Small intestine (tissue), 7 donors: ENCODE results near the gene NMNAT3. TPM values are rescaled to one million over a fixed set of nuclear protein-coding genes. Genes with fewer than 3 reads are reported as not detected.
A peak's percentile ranks its signal among the peaks of the same experiment; 100 is the strongest.
"Not testable (repeated sequence)": the region's sequence is repeated elsewhere in the genome, so short reads cannot be mapped to it uniquely, and the experiment has no call there.

ENCODE experiments used
- DNase-seq, 2 donors: peaks; one replicate each; pipeline versions ENCODE4 v3.0.0 to v3.0.0-alpha.2; 2013
- FAIRE-seq: peaks from 2 replicates; lab custom pipeline; 2012; peaks lifted over from hg19 to GRCh38; lab: Jason Lieb, UNC
- H3K27ac ChIP-seq, 3 donors: one replicate each; pipeline ENCODE4 v1.5.1; 2013; ENCODE audit warnings: low read length in 2 of 3, mild to moderate bottlenecking in 2 of 3, control low read depth in 1 of 3, inconsistent platforms in 1 of 3, low read depth in 1 of 3, moderate library complexity in 1 of 3
- H3K27me3 ChIP-seq, 3 donors: one replicate each; pipeline ENCODE4 v1.6.1; 2013; ENCODE audit warnings: low read length in 3 of 3, inconsistent platforms in 1 of 3; ENCODE audit not compliant: control insufficient read depth in 3 of 3, insufficient read depth in 3 of 3
- H3K36me3 ChIP-seq, 3 donors: one replicate each; pipeline ENCODE4 v1.6.1; 2013; ENCODE audit warnings: low read length in 3 of 3, inconsistent platforms in 1 of 3, low read depth in 1 of 3, mild to moderate bottlenecking in 1 of 3, moderate library complexity in 1 of 3; ENCODE audit not compliant: control insufficient read depth in 3 of 3, insufficient read depth in 2 of 3
- H3K4me1 ChIP-seq, 3 donors: one replicate each; pipeline ENCODE4 v1.6.1; 2013; ENCODE audit warnings: low read length in 2 of 3, inconsistent platforms in 1 of 3, low read depth in 1 of 3, mild to moderate bottlenecking in 1 of 3, moderate library complexity in 1 of 3; ENCODE audit not compliant: control insufficient read depth in 3 of 3, insufficient read depth in 2 of 3
- H3K4me3 ChIP-seq, 3 donors: one replicate each; pipeline ENCODE4 v1.5.1; 2013; ENCODE audit warnings: low read length in 3 of 3, control low read depth in 1 of 3, inconsistent platforms in 1 of 3, low read depth in 1 of 3, mild to moderate bottlenecking in 1 of 3, moderate library complexity in 1 of 3
- H3K9me3 ChIP-seq, 2 donors: one replicate each; pipeline ENCODE4 v1.6.1; 2013; ENCODE audit warnings: low read depth in 1 of 2, low read length in 1 of 2; ENCODE audit not compliant: control insufficient read depth in 2 of 2, insufficient read depth in 1 of 2
- WGBS, 3 donors: extraction: QIAGEN DNeasy Blood & Tissue Kit; methylation state at CpG; one replicate each; pipeline ENCODE4 v1.1.7; 2013; 5-methylcytosine and 5-hydroxymethylcytosine counted together
- polyA plus RNA-seq, 4 donors: library from polyadenylated mRNA; stranded (reverse) in 3 of 4; unstranded in 1 of 4; fragments of 200-250 nt in 3 of 4; fragments of 120-200 nt in 1 of 4; gene quantifications; one replicate each; pipeline versions ENCODE4 v1.2.1 to v1.2.3, GENCODE V29; 2013
- donor health status: healthy with polysubstance abuse.
- donor health status: control.
- donor health status: control.
- donor health status: Bipolar disorder and iron deficiency.
- donor health status: healthy.

The NMNAT3 gene
- polyA plus RNA-seq, 4 donors, result 2.5 to 16.3 (median 7.5) TPM

DNA sequence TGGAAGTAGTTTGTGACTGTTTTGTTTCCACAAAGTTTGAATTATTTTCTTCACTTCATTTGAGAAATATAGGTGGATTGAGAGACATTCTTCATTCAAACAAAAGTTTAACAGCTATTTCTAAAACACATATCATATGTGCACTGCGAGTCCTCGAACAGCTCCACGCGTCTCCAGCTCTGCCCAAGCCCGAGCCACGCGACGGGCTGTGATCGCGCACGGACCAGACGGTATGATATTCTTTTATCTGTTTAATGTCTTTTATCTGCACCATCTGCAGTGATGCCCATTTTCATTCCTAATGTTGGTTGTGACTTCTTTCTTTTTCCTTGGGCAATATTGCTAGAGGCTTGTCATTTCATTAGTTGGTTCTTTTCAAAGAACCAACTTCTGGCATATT, 94.1 kb downstream of the NMNAT3 start:
- not testable (repeated sequence) for FAIRE-seq, H3K4me3 ChIP-seq, H3K36me3 ChIP-seq, H3K27ac ChIP-seq, H3K27me3 ChIP-seq, DNase-seq, H3K9me3 ChIP-seq, H3K4me1 ChIP-seq
- 96 to 99% (median 97%) methylated on average over 12 of the region's 12 CpGs for WGBS, 3 donors

DNA sequence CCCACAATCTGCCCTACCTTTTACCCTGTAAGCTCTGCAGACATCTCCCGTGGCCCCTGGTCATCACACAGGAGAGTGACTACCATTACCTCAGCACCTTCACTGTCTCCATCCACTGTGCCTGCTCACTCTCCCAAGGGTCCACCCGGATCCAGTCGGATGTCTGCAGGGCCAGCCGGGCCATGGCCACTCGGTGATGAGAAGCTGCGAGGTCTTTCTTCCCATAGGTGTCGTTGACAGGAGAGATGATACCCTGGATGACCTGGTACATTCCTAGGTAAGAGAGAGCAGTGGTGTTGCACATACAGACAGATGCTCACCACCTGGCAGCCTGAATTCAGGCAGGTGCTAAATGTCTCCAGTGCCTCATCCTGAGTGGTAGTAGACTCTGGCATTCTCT, 99.0 kb downstream of the NMNAT3 start:
- no peaks in the 10 kb centered on the region for H3K27me3 ChIP-seq
- peaks cover 0 to 7% (median 3%) of the 10 kb centered on the region in 3 donors for H3K36me3 ChIP-seq
- H3K9me3 ChIP-seq, result no peaks in the 10 kb centered on the region
- DNase-seq, result no peak
- WGBS, 3 donors, result 86 to 95% (median 93%) methylated on average over 7 of the region's 7 CpGs
- no peak for FAIRE-seq
- no peak overlapping the region for H3K4me3 ChIP-seq
- H3K27ac ChIP-seq, result no peak overlapping the region
- H3K4me1 ChIP-seq, result no peaks in the 10 kb centered on the region

DNA sequence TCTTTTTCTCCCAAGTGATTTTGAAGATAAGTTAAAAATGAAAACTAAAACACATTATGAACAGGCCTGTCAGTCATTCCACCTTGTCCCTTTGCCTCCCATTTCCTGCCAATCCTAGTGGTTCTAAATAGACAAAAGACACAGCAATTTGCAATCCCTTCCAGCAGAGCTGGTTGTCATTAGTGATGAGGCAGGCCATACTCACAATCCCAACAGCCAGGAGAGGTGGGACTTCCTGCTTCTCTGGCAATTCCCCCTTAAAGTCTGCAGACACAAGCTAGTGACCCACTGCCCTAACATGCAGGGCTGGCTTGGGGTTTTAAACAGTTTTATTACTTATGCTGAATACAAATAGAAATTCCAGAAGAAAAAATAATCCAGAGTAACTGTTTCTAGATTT, 99.9 kb downstream of the NMNAT3 start:
- DNase-seq (no peak), FAIRE-seq (no peak)
- H3K36me3 ChIP-seq, result peaks cover 0 to 11% (median 3%) of the 10 kb centered on the region in 3 donors
- no peak overlapping the region for H3K4me3 ChIP-seq
- no peaks in the 10 kb centered on the region for H3K9me3 ChIP-seq
- H3K4me1 ChIP-seq, result no peaks in the 10 kb centered on the region
- H3K27ac ChIP-seq, result no peak overlapping the region
- H3K27me3 ChIP-seq, result no peaks in the 10 kb centered on the region

DNA sequence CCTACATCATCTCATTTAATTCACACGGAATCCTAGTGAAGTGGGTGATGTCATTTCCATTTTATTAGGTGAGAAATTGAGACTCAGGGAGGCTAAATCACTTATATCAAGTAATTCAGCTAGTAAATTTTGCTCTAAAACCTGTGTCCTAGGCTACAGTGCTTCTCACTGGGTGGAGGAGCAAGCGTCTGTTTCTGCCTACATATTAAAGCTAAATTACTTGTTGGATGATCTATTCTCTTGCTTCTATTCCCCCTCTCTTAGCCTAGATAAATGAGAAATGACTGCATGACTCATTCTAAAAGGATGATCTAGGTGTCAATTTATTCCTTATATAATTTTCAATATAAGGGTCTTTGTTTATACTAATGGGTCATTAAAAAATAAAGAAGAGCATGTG, 100.4 kb downstream of the NMNAT3 start:
- DNase-seq (no peak), FAIRE-seq (no peak)
- Histone ChIP-seq H3K4me1 (no peaks in the 10 kb centered on the region), H3K4me3 (no peak overlapping the region), H3K27me3 (no peaks in the 10 kb centered on the region), H3K36me3 (peaks cover 0 to 11% (median 3%) of the 10 kb centered on the region in 3 donors), H3K27ac (no peak overlapping the region), H3K9me3 (no peaks in the 10 kb centered on the region)
- 87 to 90% (median 89%) methylated on average over 2 of the region's 2 CpGs for WGBS, 3 donors

DNA sequence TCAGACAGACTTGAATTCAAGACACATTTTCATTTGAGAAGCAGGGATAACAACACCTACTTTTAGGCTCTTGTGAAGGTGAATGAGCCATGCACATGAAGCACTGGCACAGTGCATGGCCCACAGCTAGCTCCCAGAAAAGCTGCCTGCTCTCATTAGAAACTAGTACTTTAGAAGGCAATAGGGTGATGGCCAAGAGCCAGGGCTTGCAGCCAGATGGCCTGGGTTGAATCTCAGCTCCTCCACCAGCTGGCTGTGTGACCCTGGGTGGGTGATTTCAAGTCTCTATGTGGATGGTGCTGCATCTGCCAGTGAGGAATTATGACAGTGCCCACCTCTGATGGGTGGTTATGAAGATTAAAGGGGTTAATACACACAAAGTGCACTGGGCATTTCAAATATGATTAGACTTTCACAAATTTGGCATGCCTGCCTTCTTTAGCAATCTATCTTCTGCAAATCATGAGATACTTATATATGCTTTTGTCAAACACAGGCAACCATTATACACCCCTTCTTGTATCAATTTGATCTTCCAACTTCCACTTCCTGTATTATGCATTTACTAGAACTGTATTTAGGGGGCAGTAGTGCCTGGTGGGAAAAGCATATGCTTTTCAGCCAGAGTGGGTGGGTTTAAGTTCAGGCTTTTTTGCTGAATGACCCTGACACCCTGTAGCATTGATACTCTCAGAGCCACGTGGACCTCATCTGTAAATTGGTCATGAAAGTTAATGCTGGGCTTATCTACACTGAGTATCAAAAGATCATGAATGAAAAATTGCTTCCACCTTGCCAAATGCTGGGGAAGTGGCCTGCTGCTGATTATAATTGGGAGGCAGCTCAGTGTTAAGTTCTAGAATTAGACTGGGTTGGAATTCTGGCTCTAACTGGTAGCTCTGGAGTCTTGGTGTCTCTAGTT, 103.5 kb downstream of the NMNAT3 start:
- no peak overlapping the region for H3K27ac ChIP-seq
- H3K36me3 ChIP-seq, result peaks cover 0 to 18% (median 3%) of the 10 kb centered on the region in 3 donors
- FAIRE-seq, result no peak
- peaks cover 0 to 11% of the 10 kb centered on the region in 2 donors for H3K9me3 ChIP-seq
- DNase-seq, result no peak
- no peak overlapping the region for H3K4me3 ChIP-seq
- H3K27me3 ChIP-seq, result no peaks in the 10 kb centered on the region
- 4 to 16% (median 8%) methylated on average over 1 of the region's 1 CpG for WGBS, 3 donors
- H3K4me1 ChIP-seq, result no peaks in the 10 kb centered on the region

DNA sequence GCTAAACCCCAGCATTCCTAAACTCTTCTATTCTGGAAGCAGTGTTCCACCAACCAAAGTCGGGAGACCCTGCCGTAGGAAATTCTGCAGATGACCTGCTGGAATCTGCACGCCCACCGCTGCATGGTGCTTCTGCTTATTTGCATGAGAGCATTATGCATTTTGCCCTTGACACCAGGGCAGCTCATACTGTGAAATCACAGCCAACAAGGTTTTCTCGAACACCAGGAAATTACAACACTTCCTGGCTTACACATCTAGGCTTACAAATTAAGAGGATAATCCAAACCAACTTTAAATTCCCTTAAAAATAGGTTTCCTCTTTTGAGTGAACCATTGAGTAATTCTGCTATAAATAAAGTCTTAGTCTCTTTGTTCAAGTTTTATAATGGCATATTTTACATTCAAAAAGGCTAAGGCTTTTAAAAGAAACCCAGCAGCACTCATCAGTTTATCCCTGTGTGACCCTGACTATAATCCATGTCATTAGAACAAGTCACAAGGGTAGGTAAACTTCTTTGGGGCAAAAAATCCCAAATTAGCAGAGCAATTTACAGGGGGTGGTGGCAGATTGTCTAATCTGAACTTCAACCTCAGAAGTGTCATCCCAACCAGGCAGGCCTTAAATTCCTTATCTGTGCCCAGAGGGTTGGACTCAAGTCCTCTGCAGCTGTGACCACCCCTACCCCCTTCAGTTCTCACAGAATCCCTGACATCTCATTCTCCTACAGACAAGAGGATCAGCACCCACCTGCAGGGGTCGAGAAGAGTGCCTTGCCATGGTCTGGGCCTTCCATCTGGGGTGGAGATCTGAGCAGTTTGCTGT, 104.7 kb downstream of the NMNAT3 start:
- DNase-seq (no peak), FAIRE-seq (no peak)
- H3K4me3 ChIP-seq, result no peak overlapping the region
- no peaks in the 10 kb centered on the region for H3K27me3 ChIP-seq
- WGBS, 3 donors, result 70 to 83% (median 79%) methylated on average over 6 of the region's 6 CpGs
- H3K9me3 ChIP-seq, result peaks cover 0 to 11% of the 10 kb centered on the region in 2 donors
- H3K36me3 ChIP-seq, result peaks cover 0 to 14% (median 3%) of the 10 kb centered on the region in 3 donors
- no peaks in the 10 kb centered on the region for H3K4me1 ChIP-seq
- H3K27ac ChIP-seq, result no peak overlapping the region

DNA sequence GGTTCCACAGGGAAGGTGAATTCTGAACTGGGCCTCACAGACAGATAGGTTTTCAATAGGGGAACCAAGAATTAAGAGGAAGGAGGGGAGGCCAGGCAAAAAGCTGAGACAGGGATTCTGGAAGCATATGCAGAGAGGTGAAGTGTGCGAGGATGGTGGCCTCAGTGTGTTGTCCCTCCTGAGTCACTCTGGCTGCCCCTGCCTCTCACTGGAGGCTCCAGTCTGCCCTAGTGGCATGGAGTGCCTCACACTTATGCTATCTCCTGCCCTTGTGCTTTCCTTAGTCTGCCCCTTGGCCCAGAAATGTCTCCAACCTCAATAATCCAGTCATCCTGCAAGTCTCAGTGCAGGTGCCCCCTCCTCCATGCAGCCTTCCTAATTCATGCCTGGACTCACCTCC, 106.1 kb downstream of the NMNAT3 start:
- Histone ChIP-seq H3K27me3 (no peaks in the 10 kb centered on the region), H3K4me3 (no peak overlapping the region), H3K27ac (no peak overlapping the region), H3K4me1 (no peaks in the 10 kb centered on the region), H3K36me3 (peaks cover 0 to 14% (median 3%) of the 10 kb centered on the region in 3 donors), H3K9me3 (peaks cover 0 to 11% of the 10 kb centered on the region in 2 donors)
- WGBS, 3 donors, result 95 to 100% (median 100%) methylated on average over 1 of the region's 1 CpG
- FAIRE-seq, result no peak
- DNase-seq, result no peak

DNA sequence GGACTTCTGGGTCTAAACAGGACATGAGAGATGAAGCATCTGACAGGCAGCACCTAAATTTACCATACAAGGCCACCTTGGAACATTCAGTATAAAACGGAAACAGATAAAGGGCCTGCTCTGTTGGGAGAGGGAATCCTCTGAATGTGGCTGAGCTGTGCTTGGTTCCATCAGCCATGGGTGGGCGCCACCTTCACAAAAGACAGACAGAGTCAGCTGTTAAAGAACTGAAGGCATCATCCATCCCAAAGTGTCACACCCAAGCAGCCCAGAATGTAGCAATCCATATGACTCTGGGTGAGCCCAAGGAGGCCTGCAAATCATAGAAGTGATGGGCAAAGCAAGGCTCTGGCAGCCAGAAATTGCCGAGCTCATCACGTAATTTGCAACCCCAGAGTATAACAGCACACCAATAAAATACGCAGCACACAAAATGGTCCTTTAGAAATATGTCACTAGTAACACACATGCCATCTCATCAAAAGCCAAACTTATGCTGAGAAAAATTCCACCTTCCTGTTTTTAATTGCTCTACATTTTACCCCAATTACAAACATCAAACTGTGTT, 113.4 kb downstream of the NMNAT3 start:
- no peaks in the 10 kb centered on the region for H3K9me3 ChIP-seq
- H3K4me3 ChIP-seq, result no peak overlapping the region
- H3K27me3 ChIP-seq, result no peaks in the 10 kb centered on the region
- WGBS, 3 donors, result 85 to 87% (median 86%) methylated on average over 5 of the region's 5 CpGs
- FAIRE-seq (no peak), DNase-seq (peak in 1 of 2 donors; percentile 15)
- H3K36me3 ChIP-seq, result peaks cover 0 to 4% (median 0%) of the 10 kb centered on the region in 3 donors
- no peak overlapping the region for H3K27ac ChIP-seq
- H3K4me1 ChIP-seq, result no peaks in the 10 kb centered on the region
